HG03469 (cell line): ENCODE results near the gene GJD3.
"Not testable (repeated sequence)": the region's sequence is repeated elsewhere in the genome, so short reads cannot be mapped to it uniquely, and the experiment has no call there.

Experiments
- ATAC-seq: cut with Tn5 transposase; IDR thresholded peaks from one replicate; pipeline ENCODE4 v1.9.1; 2021; ENCODE audit warnings: mild to moderate bottlenecking, moderate library complexity, moderate number of reproducible peaks; ENCODE audit not compliant: unreplicated experiment

Gene GJD3

GRCh38 chr17:40364121-40364861 lies at the start of gene GJD3:
Gene GJD3, minus strand, starts transcription at chr17:40364737. Its CDS starts 922 bp downstream, at chr17:40363815.
- ATAC-seq: no peak

GRCh38 chr17:40414312-40414711 lies 49.8 kb upstream of the GJD3 start:
- not testable (repeated sequence) for ATAC-seq

- no peak for ATAC-seq
Measured at GRCh38 chr17:40412880-40413279, 48.3 kb upstream of the GJD3 start.

- no peak for ATAC-seq
Measured at GRCh38 chr17:40411821-40412220, 47.3 kb upstream of the GJD3 start.

- no peak for ATAC-seq
Measured at GRCh38 chr17:40410082-40410481, 45.5 kb upstream of the GJD3 start.

- not testable (repeated sequence) for ATAC-seq
Measured at GRCh38 chr17:40409540-40409939, 45.0 kb upstream of the GJD3 start.

- no peak for ATAC-seq
Measured at GRCh38 chr17:40407460-40407859, 42.9 kb upstream of the GJD3 start.

GRCh38 chr17:40404003-40404402 lies 39.5 kb upstream of the GJD3 start:
- ATAC-seq: no peak

- ATAC-seq: no peak
Measured at GRCh38 chr17:40402668-40403067, 38.1 kb upstream of the GJD3 start.

- ATAC-seq: no peak
Measured at GRCh38 chr17:40399185-40399584, 34.6 kb upstream of the GJD3 start.

GRCh38 chr17:40386555-40386954 lies 22.0 kb upstream of the GJD3 start:
- not testable (repeated sequence) for ATAC-seq

- no peak for ATAC-seq
Measured at GRCh38 chr17:40382251-40382650, 17.7 kb upstream of the GJD3 start.

- no peak for ATAC-seq
Measured at GRCh38 chr17:40378966-40379365, 14.4 kb upstream of the GJD3 start.

- no peak for ATAC-seq
Measured at GRCh38 chr17:40377832-40378231, 13.3 kb upstream of the GJD3 start.

GRCh38 chr17:40376541-40376940 lies 12.0 kb upstream of the GJD3 start:
- not testable (repeated sequence) for ATAC-seq

GRCh38 chr17:40375786-40376185 lies 11.2 kb upstream of the GJD3 start:
- not testable (repeated sequence) for ATAC-seq

GRCh38 chr17:40374821-40375498 lies 10.4 kb upstream of the GJD3 start:
- no peak for ATAC-seq

GRCh38 chr17:40373999-40374398 lies 9.5 kb upstream of the GJD3 start:
- no peak for ATAC-seq

GRCh38 chr17:40373324-40373723 lies 8.8 kb upstream of the GJD3 start:
- ATAC-seq: no peak

GRCh38 chr17:40372644-40373043 lies 8.1 kb upstream of the GJD3 start:
- ATAC-seq: not testable (repeated sequence)

- ATAC-seq: no peak
Measured at GRCh38 chr17:40372031-40372430, 7.5 kb upstream of the GJD3 start.

- no peak for ATAC-seq
Measured at GRCh38 chr17:40371261-40371929, 6.9 kb upstream of the GJD3 start.
